Glutamatergic neuron (in vitro differentiated cells): ENCODE results near the gene RD3L. TPM values are rescaled to one million over a fixed set of nuclear protein-coding genes. Genes with fewer than 3 reads are reported as not detected.
A peak's percentile ranks its signal among the peaks of the same experiment; 100 is the strongest.
"Not testable (repeated sequence)": the region's sequence is repeated elsewhere in the genome, so short reads cannot be mapped to it uniquely, and the experiment has no call there.

Experiments
- DNase-seq: peaks from one replicate; pipeline ENCODE4 v3.0.0; 2022
- H3K27ac Mint-ChIP-seq: one replicate; pipeline ENCODE4 v1.8.0; 2020; ENCODE audit warnings: mild to moderate bottlenecking, mixed read lengths, inconsistent platforms; ENCODE audit not compliant: unreplicated experiment
- H3K27me3 Mint-ChIP-seq: one replicate; pipeline ENCODE4 v1.8.0; 2020; ENCODE audit warnings: mild to moderate bottlenecking, moderate library complexity, mixed read lengths, inconsistent platforms; ENCODE audit not compliant: unreplicated experiment
- H3K36me3 Mint-ChIP-seq: one replicate; pipeline ENCODE4 v1.8.0; 2020; ENCODE audit warnings: mild to moderate bottlenecking, mixed read lengths, inconsistent platforms; ENCODE audit not compliant: unreplicated experiment
- H3K4me1 Mint-ChIP-seq: one replicate; pipeline ENCODE4 v1.8.0; 2020; ENCODE audit warnings: mild to moderate bottlenecking, low read depth, mixed read lengths, inconsistent platforms; ENCODE audit not compliant: unreplicated experiment
- H3K4me3 Mint-ChIP-seq: one replicate; pipeline ENCODE4 v1.8.0; 2020; ENCODE audit warnings: mild to moderate bottlenecking, mixed read lengths, inconsistent platforms; ENCODE audit not compliant: unreplicated experiment
- H3K9me3 Mint-ChIP-seq: one replicate; pipeline ENCODE4 v1.8.0; 2020; ENCODE audit warnings: mild to moderate bottlenecking, moderate library complexity, mixed read lengths, inconsistent platforms; ENCODE audit not compliant: unreplicated experiment
- total RNA-seq: library from RNA; stranded (reverse); fragmentation: NEBNext Ultra II Directional; extraction: Animal tissue kit (Norgen Biotek cat#: 25700); gene quantifications from one replicate; pipeline ENCODE4 v1.2.1, GENCODE V29; 2021; ENCODE audit not compliant: unreplicated experiment
- TF ChIP-seq, protein P1 (sequence below): fragments of 200-600 bp; sonication (generic); IDR thresholded peaks from one replicate; pipeline ENCODE4 v1.5.0; 2021; ENCODE audit not compliant: partially characterized antibody, unreplicated experiment

RD3L gene
- total RNA-seq, 1 donor from 2014 or later = not detected

DNA sequence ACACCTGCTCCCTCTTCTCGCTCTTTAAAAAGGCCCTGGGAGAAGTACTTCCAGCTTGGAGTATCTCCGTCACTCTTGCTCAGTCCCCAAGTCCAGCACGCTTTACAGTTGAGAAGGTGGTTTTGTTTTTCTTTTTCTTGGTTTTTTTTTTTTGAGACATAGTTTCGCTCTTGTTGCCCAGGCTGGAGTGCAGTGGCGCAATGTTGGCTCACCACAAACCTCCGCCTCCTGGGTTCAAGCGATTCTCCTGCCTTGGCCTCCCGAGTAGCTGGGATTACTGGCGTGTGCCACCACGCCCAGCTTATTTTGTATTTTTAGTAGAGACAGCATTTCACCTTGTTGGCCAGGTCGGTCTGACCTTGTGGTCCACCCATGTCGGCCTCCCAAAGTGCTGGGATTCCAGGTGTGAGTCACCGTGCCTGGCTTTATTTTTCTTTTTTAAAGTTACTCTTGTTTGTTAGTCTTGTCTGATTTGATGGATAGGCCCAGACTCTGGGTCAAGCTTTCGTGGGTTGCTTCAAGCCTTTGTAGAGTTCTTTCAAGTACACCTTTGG lies 12.2 kb downstream of the RD3L start:
- Mint-ChIP-seq H3K4me3 (no peak overlapping the region), H3K27me3 (no peaks in the 10 kb centered on the region), H3K9me3 (peaks cover 3% of the 10 kb centered on the region), H3K27ac (no peak overlapping the region), H3K36me3 (no peaks in the 10 kb centered on the region), H3K4me1 (no peaks in the 10 kb centered on the region)
- TF ChIP-seq, protein P1, sequence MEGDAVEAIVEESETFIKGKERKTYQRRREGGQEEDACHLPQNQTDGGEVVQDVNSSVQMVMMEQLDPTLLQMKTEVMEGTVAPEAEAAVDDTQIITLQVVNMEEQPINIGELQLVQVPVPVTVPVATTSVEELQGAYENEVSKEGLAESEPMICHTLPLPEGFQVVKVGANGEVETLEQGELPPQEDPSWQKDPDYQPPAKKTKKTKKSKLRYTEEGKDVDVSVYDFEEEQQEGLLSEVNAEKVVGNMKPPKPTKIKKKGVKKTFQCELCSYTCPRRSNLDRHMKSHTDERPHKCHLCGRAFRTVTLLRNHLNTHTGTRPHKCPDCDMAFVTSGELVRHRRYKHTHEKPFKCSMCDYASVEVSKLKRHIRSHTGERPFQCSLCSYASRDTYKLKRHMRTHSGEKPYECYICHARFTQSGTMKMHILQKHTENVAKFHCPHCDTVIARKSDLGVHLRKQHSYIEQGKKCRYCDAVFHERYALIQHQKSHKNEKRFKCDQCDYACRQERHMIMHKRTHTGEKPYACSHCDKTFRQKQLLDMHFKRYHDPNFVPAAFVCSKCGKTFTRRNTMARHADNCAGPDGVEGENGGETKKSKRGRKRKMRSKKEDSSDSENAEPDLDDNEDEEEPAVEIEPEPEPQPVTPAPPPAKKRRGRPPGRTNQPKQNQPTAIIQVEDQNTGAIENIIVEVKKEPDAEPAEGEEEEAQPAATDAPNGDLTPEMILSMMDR = no peak
- no peak for DNase-seq

DNA sequence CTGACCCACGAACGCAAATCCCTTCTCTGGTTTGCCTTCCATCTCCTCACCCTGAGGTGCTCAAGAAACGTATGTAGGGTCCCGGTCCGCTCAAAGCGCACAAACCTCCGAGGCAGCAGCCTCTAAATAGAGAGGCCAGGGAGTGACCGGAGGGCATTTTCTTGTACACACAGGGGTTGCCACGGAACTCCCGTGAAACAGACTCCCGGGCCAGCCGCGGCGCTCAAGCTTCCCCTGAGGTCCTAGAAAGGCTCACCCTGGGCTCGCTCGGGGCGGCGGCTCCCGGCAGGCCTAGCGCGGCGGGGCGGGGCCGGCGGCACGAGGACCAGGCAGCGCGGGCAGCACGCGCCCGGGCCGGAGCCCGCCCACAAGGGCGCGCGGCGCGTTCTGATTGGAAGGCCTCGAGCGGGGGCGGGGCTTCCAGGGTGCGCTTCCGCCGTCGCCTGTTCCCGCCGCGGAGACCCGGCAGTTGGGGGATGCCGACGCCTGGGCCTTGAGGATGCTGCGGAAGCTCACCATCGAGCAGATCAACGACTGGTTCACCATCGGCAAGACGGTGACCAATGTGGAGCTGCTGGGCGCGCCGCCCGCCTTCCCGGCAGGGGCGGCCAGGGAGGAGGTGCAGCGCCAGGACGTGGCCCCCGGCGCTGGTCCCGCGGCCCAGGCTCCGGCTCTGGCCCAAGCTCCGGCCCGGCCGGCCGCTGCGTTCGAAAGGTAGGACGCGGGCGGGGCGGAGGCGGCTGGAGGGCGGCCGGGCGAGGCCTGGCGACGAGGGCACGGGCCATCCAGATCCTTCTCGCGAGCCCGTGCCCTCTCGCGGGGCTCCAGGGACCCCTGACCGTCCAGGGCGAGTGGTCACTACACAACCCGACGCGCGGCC lies 14.1 kb downstream of the RD3L start, which contains the start of gene TDRD9:
Gene TDRD9, plus strand, starts transcription at position 446 of the 880 bp plus-strand sequence. Its CDS starts 54 bp downstream, at position 500.
- H3K27me3 Mint-ChIP-seq = no peaks in the 10 kb centered on the region
- peaks cover 3% of the 10 kb centered on the region for H3K9me3 Mint-ChIP-seq
- TF ChIP-seq, protein P1 = no peak
- no peaks in the 10 kb centered on the region for H3K36me3 Mint-ChIP-seq
- H3K4me3 Mint-ChIP-seq = no peak within 1 kb of the TSS
- no peaks in the 10 kb centered on the region for H3K4me1 Mint-ChIP-seq
- DNase-seq = no peak
- no peak within 1 kb of the TSS for H3K27ac Mint-ChIP-seq

DNA sequence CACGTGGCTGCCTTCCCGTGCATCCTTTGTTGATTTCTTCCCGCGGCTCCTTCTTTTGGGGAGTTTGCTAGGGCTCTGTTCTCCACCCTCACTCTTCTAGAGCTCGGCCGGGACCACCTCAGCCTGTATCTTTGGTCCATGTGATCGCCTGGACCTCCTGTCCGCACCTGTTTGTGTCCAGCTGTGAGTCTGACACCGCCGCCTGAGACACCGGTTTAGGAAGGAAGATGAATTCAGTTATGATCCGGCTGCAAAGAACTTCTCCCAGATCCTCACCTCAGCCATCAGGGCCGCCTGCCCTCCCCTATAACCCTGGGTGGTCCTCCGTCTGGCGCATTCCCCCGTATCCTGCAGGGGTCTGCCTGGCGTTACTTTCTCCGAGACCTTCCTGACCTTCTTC lies 14.8 kb downstream of the RD3L start:
- no peak for DNase-seq
- Mint-ChIP-seq H3K9me3 (peaks cover 3% of the 10 kb centered on the region), H3K27ac (no peak overlapping the region), H3K36me3 (no peaks in the 10 kb centered on the region), H3K4me3 (no peak overlapping the region), H3K4me1 (no peaks in the 10 kb centered on the region), H3K27me3 (no peaks in the 10 kb centered on the region)
- TF ChIP-seq, protein P1 = no peak

DNA sequence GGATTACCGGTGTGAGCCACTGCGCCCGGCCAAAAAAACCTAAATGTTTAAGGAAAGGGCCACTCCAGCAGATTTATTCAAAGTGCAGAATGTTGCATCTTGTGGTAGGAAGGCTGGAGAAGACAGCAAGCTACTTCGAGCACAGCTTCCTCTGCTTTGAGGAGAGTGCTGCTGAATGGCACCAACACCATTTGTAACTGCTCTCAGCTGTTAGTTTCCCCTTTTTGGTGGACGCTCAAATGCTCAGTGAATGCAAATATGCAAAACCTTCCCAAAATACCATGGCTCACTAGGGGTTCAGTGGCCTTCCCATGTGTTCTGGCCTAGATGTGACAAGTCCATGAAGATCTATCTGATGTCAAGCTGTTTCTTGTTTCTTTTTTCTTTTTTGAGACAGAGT lies 17.0 kb downstream of the RD3L start:
- H3K4me1 Mint-ChIP-seq = peaks cover 4% of the 10 kb centered on the region
- no peak for DNase-seq
- H3K36me3 Mint-ChIP-seq = no peaks in the 10 kb centered on the region
- peaks cover 4% of the 10 kb centered on the region for H3K27me3 Mint-ChIP-seq
- H3K27ac Mint-ChIP-seq = no peak overlapping the region
- TF ChIP-seq, protein P1 = no peak
- H3K4me3 Mint-ChIP-seq = no peak overlapping the region
- peaks cover 6% of the 10 kb centered on the region for H3K9me3 Mint-ChIP-seq

DNA sequence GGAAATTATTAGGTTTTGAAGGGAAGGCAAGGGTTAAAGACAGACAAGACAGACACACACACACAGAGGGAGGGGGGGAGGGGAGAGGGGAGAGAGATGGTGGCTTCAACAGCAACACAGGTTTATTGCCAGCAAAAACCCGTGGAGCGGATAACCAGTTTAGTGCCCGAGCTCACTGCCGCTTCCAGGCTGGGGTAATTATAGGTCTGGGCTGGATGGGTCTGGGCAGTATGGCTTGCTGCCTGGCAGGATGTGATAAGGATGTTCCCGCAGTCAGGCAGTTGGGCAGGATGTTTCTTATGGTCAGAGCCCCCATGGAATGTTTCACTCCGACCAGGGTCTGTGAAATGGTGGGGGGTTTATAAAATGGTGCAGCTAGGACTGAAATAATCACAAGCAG lies 18.5 kb downstream of the RD3L start:
- TF ChIP-seq, protein P1 = no peak
- no peak overlapping the region for H3K27ac Mint-ChIP-seq
- H3K36me3 Mint-ChIP-seq = no peaks in the 10 kb centered on the region
- peaks cover 4% of the 10 kb centered on the region for H3K4me1 Mint-ChIP-seq
- peaks cover 4% of the 10 kb centered on the region for H3K27me3 Mint-ChIP-seq
- H3K9me3 Mint-ChIP-seq = peaks cover 3% of the 10 kb centered on the region
- no peak overlapping the region for H3K4me3 Mint-ChIP-seq
- no peak for DNase-seq

DNA sequence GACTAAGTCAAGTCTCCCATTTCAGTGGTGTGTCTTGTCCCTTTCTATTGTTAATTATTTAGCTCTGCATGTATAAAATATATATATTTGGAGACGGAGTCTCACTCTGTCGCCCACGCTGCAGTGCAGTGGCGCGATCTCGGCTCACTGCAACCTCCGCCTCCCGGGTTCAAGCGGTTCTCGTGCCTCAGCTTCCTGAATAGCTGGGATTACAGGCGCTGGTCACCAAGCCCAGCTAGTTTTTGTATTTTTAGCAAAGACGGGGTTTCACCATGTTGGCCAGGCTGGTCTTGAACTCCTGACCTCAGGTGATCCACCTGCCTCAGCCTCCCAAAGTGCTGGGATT lies 20.5 kb downstream of the RD3L start:
- not testable (repeated sequence) for H3K4me1 Mint-ChIP-seq, DNase-seq, H3K36me3 Mint-ChIP-seq, H3K27me3 Mint-ChIP-seq, H3K9me3 Mint-ChIP-seq, H3K27ac Mint-ChIP-seq
- H3K4me3 Mint-ChIP-seq = peak overlapping the region; percentile 49
